T-cell (primary cell): ENCODE measurements around the gene TMED10. TPM values are rescaled to one million over a fixed set of nuclear protein-coding genes. Genes with fewer than 3 reads are reported as not detected.
A peak's percentile ranks its signal among the peaks of the same experiment; 100 is the strongest.

Experiments
- ATAC-seq, 4 experiments: fragments of 200-7000 bp in 3 of 4; fragments of 150-1000 bp in 1 of 4; cut with Tn5 transposase; replicated peaks in 1 of 4; 1 replicate in 3 of 4; 2 replicates in 1 of 4; pipeline ENCODE4 v1.10.0; 2021; ENCODE audit warnings: moderate library complexity in 3 of 4, mild to moderate bottlenecking in 2 of 4, moderate number of reproducible peaks in 1 of 4
- CTCF ChIA-PET, 2 donors: fragments of 300-600 bp; sonication (Branson Sonifier 250); formaldehyde crosslinking; loops; one replicate each; lab custom pipeline; 2022; ENCODE audit warnings: antibody characterized with exemption in 2 of 2; lab: Charles Lee
- POLR2A ChIA-PET, 2 donors: fragments of 300-600 bp; sonication (Branson Sonifier 250); formaldehyde crosslinking; loops; one replicate each; lab custom pipeline; 2022; ENCODE audit warnings: antibody characterized with exemption in 2 of 2; lab: Charles Lee
- DNase-seq, 35 experiments: peaks; one replicate each; pipeline versions ENCODE4 v3.0.0 to v3.0.0-alpha.2; 2013 to 2023
- H3K27ac ChIP-seq: one replicate; pipeline ENCODE4 v1.5.1; 2013; ENCODE audit warnings: low read length
- H3K27me3 ChIP-seq, 2 experiments: replicated peaks in 1 of 2; 1 replicate in 1 of 2; 2 replicates in 1 of 2; pipeline versions ENCODE4 v1.6.1 to v1.7.0; 2013; ENCODE audit warnings: low read length in 1 of 2, mixed read lengths in 1 of 2; ENCODE audit not compliant: control insufficient read depth in 2 of 2, insufficient read depth in 2 of 2; ENCODE audit errors: extremely low read depth in 1 of 2
- H3K36me3 ChIP-seq, 2 donors: 1 replicate in 1 of 2; 2 replicates in 1 of 2; pipeline versions ENCODE4 v1.6.1 to v1.7.0; 2013; ENCODE audit warnings: low read length in 1 of 2; ENCODE audit not compliant: control insufficient read depth in 2 of 2, insufficient read depth in 1 of 2; ENCODE audit errors: extremely low read depth in 1 of 2
- H3K4me1 ChIP-seq, 2 experiments: 1 replicate in 1 of 2; 2 replicates in 1 of 2; pipeline versions ENCODE4 v1.6.1 to v1.7.0; 2013; ENCODE audit warnings: low read length in 2 of 2, mixed read lengths in 1 of 2; ENCODE audit not compliant: insufficient read depth in 2 of 2, control insufficient read depth in 1 of 2; ENCODE audit errors: extremely low read depth in 1 of 2
- H3K4me3 ChIP-seq, 2 donors: 1 replicate in 1 of 2; 2 replicates in 1 of 2; pipeline versions ENCODE4 v1.5.1 to v1.7.0; 2013; ENCODE audit warnings: mild to moderate bottlenecking in 2 of 2, low read length in 1 of 2, moderate library complexity in 1 of 2; ENCODE audit not compliant: control insufficient read depth in 1 of 2; ENCODE audit errors: extremely low read depth in 1 of 2
- H3K9me3 ChIP-seq: 2 replicates; pipeline ENCODE4 v1.7.0; 2013
- H3K27ac Mint-ChIP-seq, 2 donors: one replicate each; pipeline ENCODE4 v1.8.0; 2020 to 2021; ENCODE audit warnings: mild to moderate bottlenecking in 2 of 2, mixed read lengths in 2 of 2
- H3K27me3 Mint-ChIP-seq, 2 donors: one replicate each; pipeline ENCODE4 v1.8.0; 2021 to 2022; ENCODE audit warnings: mixed read lengths in 2 of 2
- H3K36me3 Mint-ChIP-seq: one replicate; pipeline ENCODE4 v1.8.0; 2021; ENCODE audit warnings: mixed read lengths
- H3K4me1 Mint-ChIP-seq, 3 donors: one replicate each; pipeline ENCODE4 v1.8.0; 2020 to 2022; ENCODE audit warnings: mixed read lengths in 3 of 3, mild to moderate bottlenecking in 1 of 3
- H3K4me3 Mint-ChIP-seq, 3 donors: one replicate each; pipeline ENCODE4 v1.8.0; 2020 to 2022; ENCODE audit warnings: mild to moderate bottlenecking in 3 of 3, mixed read lengths in 3 of 3, moderate library complexity in 3 of 3
- H3K9me3 Mint-ChIP-seq, 3 donors: one replicate each; pipeline ENCODE4 v1.8.0; 2020 to 2022; ENCODE audit warnings: mixed read lengths in 3 of 3
- WGBS: methylation state at CpG from one replicate; pipeline ENCODE4 v1.1.5; 2013; ENCODE audit warnings: missing lambda C conversion rate; ENCODE audit not compliant: insufficient coverage; 5-methylcytosine and 5-hydroxymethylcytosine counted together
- total RNA-seq, 35 experiments: library from RNA in 6 of 35; stranded (reverse) in 6 of 35; fragments of 120-200 nt in 1 of 35; gene quantifications; one replicate each; pipeline versions ENCODE4 v1.2.1 to v1.2.4 and lab custom pipeline; 2013 to 2026

TMED10 gene
- total RNA-seq, 5 donors from 2014 or later (not counting 1 experiment from before 2014, with no cell fraction given), result 143 to 193 (median 151) TPM

DNA sequence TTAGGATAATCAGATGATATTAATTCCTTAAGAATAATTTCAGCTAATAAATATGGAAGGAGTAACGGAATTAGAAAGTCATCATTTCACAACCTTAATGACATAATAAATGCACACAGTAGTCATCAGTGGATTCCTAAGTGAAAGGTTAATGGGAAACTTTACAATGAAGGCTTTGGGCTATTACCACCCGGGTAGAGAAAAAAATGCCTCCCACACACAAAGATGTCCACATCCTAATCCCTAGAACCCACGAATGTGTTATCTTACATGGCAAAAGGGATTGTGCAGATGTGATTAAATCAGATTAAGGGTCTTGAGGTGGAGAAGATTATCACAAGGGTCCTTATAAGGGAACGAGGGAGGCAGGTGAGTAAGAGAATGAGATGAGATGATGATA, 5.6 kb downstream of the TMED10 start:
- Histone ChIP-seq H3K36me3 (peaks cover 0 to 14% of the 10 kb centered on the region in 2 donors), H3K27ac (no peak overlapping the region), H3K27me3 (no peaks in the 10 kb centered on the region), H3K9me3 (no peaks in the 10 kb centered on the region), H3K4me3 (no peak overlapping the region), H3K4me1 (peaks cover 29 to 32% of the 10 kb centered on the region in 2 experiments)
- peak overlapping the region in 1 of 3 donors; percentile 7 for H3K4me3 Mint-ChIP-seq
- no CpG with 5 or more reads among the region's 4 CpGs for WGBS
- POLR2A ChIA-PET, result interaction anchor here in 1 of 2 donors (0.8 kb wide), 1 partner anchor 36 kb away, joined by 3 read pairs; no protein-coding TSS in a partner anchor
- DNase-seq, result no peak
- CTCF ChIA-PET, result no interaction called here
- peaks cover 89 to 92% (median 89%) of the 10 kb centered on the region in 3 donors for H3K4me1 Mint-ChIP-seq
- peaks cover 10% of the 10 kb centered on the region for H3K36me3 Mint-ChIP-seq
- H3K27me3 Mint-ChIP-seq, result no peaks in the 10 kb centered on the region
- no peaks in the 10 kb centered on the region for H3K9me3 Mint-ChIP-seq
- H3K27ac Mint-ChIP-seq, result no peak overlapping the region
- no peak for ATAC-seq

GRCh38 chr14:75168586-75169335, 7.7 kb downstream of the TMED10 start:
- Histone ChIP-seq H3K9me3 (no peaks in the 10 kb centered on the region), H3K4me1 (peaks cover 13 to 15% of the 10 kb centered on the region in 2 experiments), H3K27me3 (no peaks in the 10 kb centered on the region), H3K27ac (no peak overlapping the region), H3K4me3 (no peak overlapping the region), H3K36me3 (peaks cover 0 to 11% of the 10 kb centered on the region in 2 donors)
- DNase-seq (no peak), ATAC-seq (no peak)
- POLR2A ChIA-PET, result interaction anchor here in 1 of 2 donors (0.6 kb wide), 1 partner anchor 15 kb away, joined by 6 read pairs; no protein-coding TSS in a partner anchor
- CTCF ChIA-PET, result no interaction called here
- Mint-ChIP-seq H3K27me3 (no peaks in the 10 kb centered on the region), H3K4me3 (no peak overlapping the region), H3K9me3 (no peaks in the 10 kb centered on the region), H3K27ac (no peak overlapping the region), H3K36me3 (peaks cover 7% of the 10 kb centered on the region), H3K4me1 (peaks cover 76 to 82% (median 81%) of the 10 kb centered on the region in 3 donors)
- WGBS, result 100% methylated on average over 1 of the region's 3 CpGs

DNA sequence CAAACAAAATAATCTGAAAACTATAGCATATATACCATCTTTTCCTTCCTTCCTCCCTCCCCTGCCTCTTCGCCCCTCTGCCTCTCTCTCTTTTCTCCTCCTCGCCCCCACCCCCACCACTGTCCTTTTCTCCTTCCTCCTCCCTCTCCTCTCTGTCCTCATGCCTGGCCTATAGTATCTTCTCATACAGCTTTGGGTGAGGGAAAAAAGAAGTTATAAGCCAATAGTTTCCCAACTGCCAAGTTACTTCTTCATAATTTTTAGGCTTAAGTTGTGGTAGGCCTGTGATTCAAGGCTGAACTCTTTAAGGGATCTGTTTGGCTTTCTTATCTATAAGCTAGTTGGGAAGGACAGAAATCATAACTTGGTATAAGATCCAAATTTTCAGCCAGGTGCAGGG, 9.1 kb downstream of the TMED10 start:
- H3K9me3 Mint-ChIP-seq, result no peaks in the 10 kb centered on the region
- H3K36me3 Mint-ChIP-seq, result peaks cover 7% of the 10 kb centered on the region
- H3K27me3 Mint-ChIP-seq, result no peaks in the 10 kb centered on the region
- no peak for DNase-seq
- Histone ChIP-seq H3K27me3 (no peaks in the 10 kb centered on the region), H3K4me3 (no peak overlapping the region), H3K27ac (no peak overlapping the region), H3K4me1 (peaks cover 3 to 11% of the 10 kb centered on the region in 2 experiments), H3K36me3 (peaks cover 0 to 5% of the 10 kb centered on the region in 2 donors), H3K9me3 (no peaks in the 10 kb centered on the region)
- ATAC-seq, result no peak
- peaks cover 72 to 76% (median 72%) of the 10 kb centered on the region in 3 donors for H3K4me1 Mint-ChIP-seq
- H3K27ac Mint-ChIP-seq, result no peak overlapping the region
- ChIA-PET CTCF (interaction anchor here (0.5 to 0.9 kb wide), 2 partner anchors 10 to 127 kb away, joined by 5 read pairs; no protein-coding TSS in a partner anchor), POLR2A (interaction anchor here in 1 of 2 donors (1.3 kb wide), 1 partner anchor 8 kb away, joined by 3 read pairs; no protein-coding TSS in a partner anchor)
- WGBS, result no CpG with 5 or more reads among the region's 2 CpGs
- H3K4me3 Mint-ChIP-seq, result peak overlapping the region in 1 of 3 donors; percentile 14

DNA sequence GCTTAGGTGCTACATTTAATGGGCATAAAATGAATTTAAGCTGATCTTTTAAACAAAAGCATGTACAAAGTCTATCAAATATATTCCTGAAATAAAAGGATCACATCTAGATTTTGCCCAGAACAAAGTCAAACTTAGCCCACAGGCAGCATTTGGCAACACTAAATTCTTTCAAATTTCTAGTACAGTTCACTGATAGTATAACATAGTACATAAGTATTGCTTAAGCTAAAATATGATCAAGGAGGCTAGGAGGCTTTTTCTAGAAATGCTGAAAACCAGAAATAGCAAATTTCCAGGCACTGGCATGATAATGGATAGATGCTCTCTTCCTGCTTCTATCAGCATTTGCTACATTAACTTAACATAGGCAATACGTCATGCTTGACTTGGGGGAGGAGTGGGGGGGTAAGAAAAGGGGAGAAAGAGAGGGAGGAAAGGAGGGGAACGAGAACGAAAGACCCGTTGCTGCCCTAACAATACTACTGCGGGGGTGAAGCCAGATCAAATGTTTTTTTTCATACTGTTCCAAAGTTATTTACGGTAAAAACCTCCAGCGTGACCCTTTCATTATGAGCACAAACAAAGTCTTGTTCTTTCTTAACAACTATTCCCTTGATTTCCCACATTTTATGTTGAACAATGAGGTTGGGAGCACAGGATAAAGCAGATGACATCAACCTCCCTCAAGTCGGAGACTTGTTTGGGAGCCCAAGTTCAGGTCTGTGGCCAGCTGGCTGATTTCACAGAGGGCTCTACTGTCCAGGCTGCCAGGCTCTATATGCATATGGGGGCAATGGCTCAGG, 10.6 kb downstream of the TMED10 start:
- ATAC-seq (no peak), DNase-seq (no peak)
- Histone ChIP-seq H3K9me3 (no peaks in the 10 kb centered on the region), H3K36me3 (peaks cover 0 to 2% of the 10 kb centered on the region in 2 donors), H3K4me1 (peaks cover 4 to 11% of the 10 kb centered on the region in 2 experiments), H3K4me3 (no peak overlapping the region), H3K27me3 (no peaks in the 10 kb centered on the region), H3K27ac (no peak overlapping the region)
- H3K9me3 Mint-ChIP-seq, result no peaks in the 10 kb centered on the region
- H3K4me1 Mint-ChIP-seq, result peaks cover 72 to 77% (median 75%) of the 10 kb centered on the region in 3 donors
- no peak overlapping the region for H3K27ac Mint-ChIP-seq
- ChIA-PET POLR2A (interaction anchor here in 1 of 2 donors (0.5 kb wide), 1 partner anchor 983 kb away, joined by 3 read pairs; no protein-coding TSS in a partner anchor), CTCF (interaction anchor here in 1 of 2 donors (0.6 kb wide), 1 partner anchor 9 kb away, joined by 3 read pairs; no protein-coding TSS in a partner anchor)
- H3K4me3 Mint-ChIP-seq, result no peak overlapping the region
- WGBS, result 71% methylated on average over 1 of the region's 8 CpGs
- no peaks in the 10 kb centered on the region for H3K27me3 Mint-ChIP-seq
- peaks cover 7% of the 10 kb centered on the region for H3K36me3 Mint-ChIP-seq

DNA sequence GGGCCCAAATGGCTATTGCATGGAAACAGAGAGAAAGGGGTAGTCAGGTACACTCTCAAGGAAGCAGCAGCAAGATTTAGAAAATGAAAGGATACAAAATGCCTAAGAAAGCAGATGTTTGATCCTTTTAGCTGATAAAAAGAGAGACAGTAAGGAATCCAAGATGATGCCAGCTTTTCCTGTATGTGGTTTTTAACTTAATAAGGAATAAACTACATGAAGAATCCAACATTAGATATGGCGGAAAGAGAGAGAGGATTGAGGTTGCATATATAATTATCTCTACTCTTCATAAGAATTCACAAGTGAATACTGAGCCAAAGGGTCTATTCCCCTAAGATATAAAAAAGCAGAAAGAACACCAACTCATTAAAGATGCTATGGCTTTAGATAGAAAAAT, 11.6 kb downstream of the TMED10 start:
- CTCF ChIA-PET, result interaction anchor here in 1 of 2 donors (0.6 to 0.7 kb wide), 2 partner anchors 134 to 187 kb away, joined by 5 read pairs; no protein-coding TSS in a partner anchor
- Mint-ChIP-seq H3K4me1 (peaks cover 72 to 75% (median 75%) of the 10 kb centered on the region in 3 donors), H3K27me3 (no peaks in the 10 kb centered on the region), H3K4me3 (no peak overlapping the region), H3K36me3 (peaks cover 4% of the 10 kb centered on the region), H3K27ac (no peak overlapping the region), H3K9me3 (no peaks in the 10 kb centered on the region)
- H3K4me1 ChIP-seq, result peaks cover 7 to 11% of the 10 kb centered on the region in 2 experiments
- no peak for DNase-seq
- peaks cover 0 to 4% of the 10 kb centered on the region in 2 donors for H3K36me3 ChIP-seq
- H3K9me3 ChIP-seq, result no peaks in the 10 kb centered on the region
- no peak overlapping the region for H3K27ac ChIP-seq
- no peak overlapping the region for H3K4me3 ChIP-seq
- no peak for ATAC-seq
- POLR2A ChIA-PET, result interaction anchor here in 1 of 2 donors (0.6 to 1.0 kb wide), 3 partner anchors 11 to 287 kb away, joined by 4 to 16 read pairs (median 5); no protein-coding TSS in a partner anchor
- no CpG with 5 or more reads among the region's 1 CpG for WGBS
- H3K27me3 ChIP-seq, result no peaks in the 10 kb centered on the region
